ENCODE results near the gene LRRC8C. TPM values are rescaled to one million over a fixed set of nuclear protein-coding genes. Genes with fewer than 3 reads are reported as not detected.
"Not testable (repeated sequence)": the region's sequence is repeated elsewhere in the genome, so short reads cannot be mapped to it uniquely, and the experiment has no call there.

The LRRC8C gene
- total and polyA plus RNA-seq, 8 donors, result 0.63 to 3.5 (median 1.1) TPM

GRCh38 chr1:89588480-89588879 lies 44.4 kb upstream of the LRRC8C start:
- Histone ChIP-seq H3K4me1 (no peaks in the 10 kb centered on the region), H3K27ac (no peak overlapping the region), H3K4me3 (no peak overlapping the region), H3K36me3 (no peaks in the 10 kb centered on the region), H3K27me3 (no peaks in the 10 kb centered on the region), H3K9me3 (no peaks in the 10 kb centered on the region)
- FAIRE-seq (no peak), ATAC-seq (no peak), DNase-seq (no peak)
- intact Hi-C loops (cut with DNase I), result no loop called here
- 95 to 97% methylated on average over 1 of the region's 1 CpG for WGBS, 2 donors
- TF ChIP-seq CTCF (IDR thresholded peaks at IDR 0.05), result no peak

- WGBS, 2 donors, result 88 to 91% methylated on average over 1 of the region's 1 CpG
- DNase-seq (no peak), FAIRE-seq (no peak), ATAC-seq (no peak)
- Histone ChIP-seq H3K27me3 (no peaks in the 10 kb centered on the region), H3K4me3 (no peak overlapping the region), H3K27ac (no peak overlapping the region), H3K9me3 (no peaks in the 10 kb centered on the region), H3K36me3 (no peaks in the 10 kb centered on the region), H3K4me1 (no peaks in the 10 kb centered on the region)
- intact Hi-C loops (cut with DNase I), result no loop called here
- no peak for TF ChIP-seq CTCF (IDR thresholded peaks at IDR 0.05)
Observed at GRCh38 chr1:89589515-89589914, 43.4 kb upstream of the LRRC8C start.

GRCh38 chr1:89590341-89591080 lies 42.4 kb upstream of the LRRC8C start:
- WGBS, 2 donors, result 81 to 88% methylated on average over 6 of the region's 6 CpGs
- DNase-seq (no peak), ATAC-seq (no peak), FAIRE-seq (no peak)
- no peaks in the 10 kb centered on the region for H3K4me1 ChIP-seq
- no peak overlapping the region for H3K4me3 ChIP-seq
- H3K27ac ChIP-seq, result no peak overlapping the region
- no peak for TF ChIP-seq CTCF (IDR thresholded peaks at IDR 0.05)
- no peaks in the 10 kb centered on the region for H3K36me3 ChIP-seq
- H3K27me3 ChIP-seq, result no peaks in the 10 kb centered on the region
- intact Hi-C loops (cut with DNase I), result no loop called here
- no peaks in the 10 kb centered on the region for H3K9me3 ChIP-seq

- H3K9me3 ChIP-seq; FAIRE-seq; H3K27ac ChIP-seq; H3K36me3 ChIP-seq; H3K4me1 ChIP-seq; H3K27me3 ChIP-seq; H3K4me3 ChIP-seq; DNase-seq; intact Hi-C loops (cut with DNase I): not testable (repeated sequence)
- 83 to 87% methylated on average over 13 of the region's 13 CpGs for WGBS, 2 donors
- peak in 3 of 4 donors; percentile 28 to 76 (median 68) for ATAC-seq
Observed at GRCh38 chr1:89592861-89593302, 40.0 kb upstream of the LRRC8C start.

- Histone ChIP-seq H3K4me1 (peaks cover 0 to 5% (median 0%) of the 10 kb centered on the region in 3 donors), H3K27me3 (no peaks in the 10 kb centered on the region), H3K9me3 (no peaks in the 10 kb centered on the region), H3K27ac (no peak overlapping the region), H3K36me3 (no peaks in the 10 kb centered on the region), H3K4me3 (no peak overlapping the region)
- no peak for DNase-seq
- ATAC-seq, result no peak
- 92 to 99% methylated on average over 4 of the region's 4 CpGs for WGBS, 2 donors
- intact Hi-C loops (cut with DNase I), result no loop called here
- FAIRE-seq, result no peak
- TF ChIP-seq CTCF (IDR thresholded peaks at IDR 0.05), result no peak
Observed at GRCh38 chr1:89594096-89594740, 38.7 kb upstream of the LRRC8C start.
